ENCODE data around the gene GPR84. TPM values are rescaled to one million over a fixed set of nuclear protein-coding genes. Genes with fewer than 3 reads are reported as not detected.

GPR84 gene
- polyA plus RNA-seq, 1 of the 3 experiments (the other 2 are of a cell fraction): 0.03 TPM

Small RNA genes within 50 kb of the gene (small RNA-seq; reads per million reads assigned to genes)
- gene MIR148B (106 to 3,577 (median 1,514) reads per million in 7 experiments), gene RN7SL744P (0 reads per million in 7 experiments), gene RNU6-950P (0 reads per million in 7 experiments)

Other genes with a start within 250 kb of the GPR84 start
- gene SMUG1, start 175.5 kb downstream of the GPR84 start, polyA plus RNA-seq (2012; rRNA removed): 61.3 and 78.4 TPM in 2 replicates
- gene CBX5, start 84.4 kb downstream of the GPR84 start, polyA plus RNA-seq (2012; rRNA removed): 11.6 and 14.1 TPM in 2 replicates
- 773 and 841 TPM in 2 replicates for gene HNRNPA1, start 83.8 kb downstream of the GPR84 start, polyA plus RNA-seq (2012; rRNA removed)
- 0.16 and 0.25 TPM in 2 replicates for gene NFE2, start 63.5 kb downstream of the GPR84 start, polyA plus RNA-seq (2012; rRNA removed)
- gene COPZ1, start 39.4 kb downstream of the GPR84 start, polyA plus RNA-seq (2012; rRNA removed): 111 and 156 TPM in 2 replicates
- 1.5 and 2.6 TPM in 2 replicates for gene ZNF385A, start 20.2 kb upstream of the GPR84 start, polyA plus RNA-seq (2012; rRNA removed)
- 35.0 and 52.5 TPM in 2 replicates for gene ITGA5, start 54.8 kb upstream of the GPR84 start, polyA plus RNA-seq (2012; rRNA removed)
- 36.0 and 37.3 TPM in 2 replicates for gene GTSF1, start 109.1 kb upstream of the GPR84 start, polyA plus RNA-seq (2012; rRNA removed)
- gene NCKAP1L, start 133.3 kb upstream of the GPR84 start, polyA plus RNA-seq (2012; rRNA removed): 0.03 TPM in 2 replicates
- gene PDE1B, start 185.1 kb upstream of the GPR84 start, polyA plus RNA-seq (2012; rRNA removed): not detected in 2 replicates
- not detected in 2 replicates for gene PPP1R1A, start 224.2 kb upstream of the GPR84 start, polyA plus RNA-seq (2012; rRNA removed)